K562 (cell line): ENCODE measurements around the gene KCNAB2. TPM values are rescaled to one million over a fixed set of nuclear protein-coding genes. Genes with fewer than 3 reads are reported as not detected.
A peak's percentile ranks its signal among the peaks of the same experiment; 100 is the strongest.

ENCODE experiments used
- BACH1 ChIP-seq: fragments of 200-800 bp; sonication (Bioruptor generic); IDR thresholded peaks from 2 replicates; pipeline ENCODE4 v1.6.1; 2016; ENCODE audit warnings: missing genetic modification characterization, missing compliant biosample characterization
- C11orf30 ChIP-seq: fragments of 450-650 bp; IDR thresholded peaks from 2 replicates; pipeline ENCODE4 v1.6.1; 2016; ENCODE audit warnings: low read depth, mild to moderate bottlenecking
- FOXO4 ChIP-seq: fragments of 450-650 bp; formaldehyde crosslinking; IDR thresholded peaks from 2 replicates; pipeline ENCODE4 v1.4.0; 2020; ENCODE audit warnings: mild to moderate bottlenecking, moderate library complexity
- HIVEP1 ChIP-seq: fragments of 250-450 bp; sonication (Bioruptor Pico); IDR thresholded peaks from 2 replicates; pipeline ENCODE4 v1.4.0; 2020; ENCODE audit warnings: mild to moderate bottlenecking
- PCBP2 ChIP-seq: fragments of 200-400 bp; formaldehyde crosslinking; IDR thresholded peaks from 2 replicates; pipeline ENCODE4 v1.6.1; 2018; ENCODE audit warnings: low read length, low read depth, mild to moderate bottlenecking, moderate library complexity; ENCODE audit not compliant: poor library complexity, severe bottlenecking
- POLR3A ChIP-seq: IDR thresholded peaks from 2 replicates; pipeline ENCODE4 v1.6.1; 2011; ENCODE audit warnings: borderline replicate concordance, mild to moderate bottlenecking, moderate library complexity; ENCODE audit not compliant: insufficient read length, insufficient read depth; ENCODE audit errors: extremely low read depth
- SPI1 ChIP-seq: IDR thresholded peaks from 2 replicates; pipeline ENCODE4 v1.6.1; 2011; ENCODE audit warnings: low read depth, low read length, control low read depth, borderline replicate concordance
- TCF7 ChIP-seq: sonication (generic); IDR thresholded peaks from 2 replicates; pipeline ENCODE4 v1.6.1; 2016; ENCODE audit warnings: antibody characterized with exemption, borderline replicate concordance
- TRIM28 ChIP-seq: fragments of 450-650 bp; IDR thresholded peaks from 2 replicates; pipeline ENCODE4 v1.6.1; 2017
- U2AF1 ChIP-seq: fragments of 200-400 bp; formaldehyde crosslinking; optimal IDR thresholded peaks from 2 replicates; pipeline ENCODE3; 2017; ENCODE audit warnings: mild to moderate bottlenecking, low read depth, low read length, moderate library complexity
- ZNF23 ChIP-seq: fragments of 250-450 bp; sonication (Bioruptor Pico); IDR thresholded peaks from 2 replicates; pipeline ENCODE4 v1.4.0; 2020; ENCODE audit warnings: mild to moderate bottlenecking
- ZNF263 ChIP-seq: sonication (generic); formaldehyde crosslinking; IDR thresholded peaks from 2 replicates; pipeline ENCODE4 v1.8.0; 2022; ENCODE audit warnings: mild to moderate bottlenecking, missing genetic modification reagents, borderline replicate concordance
- ZNF589 ChIP-seq: fragments of 200-800 bp; sonication (Bioruptor generic); IDR thresholded peaks from 2 replicates; pipeline ENCODE4 v1.6.1; 2016; ENCODE audit warnings: low read depth, missing genetic modification characterization, missing compliant biosample characterization
- polyA plus RNA-seq, 8 experiments: library from polyadenylated mRNA; depleted of rRNA in 4 of 8; stranded (reverse) in 5 of 8; unstranded in 3 of 8; fragments of >200 nt; fragmentation: Nextera tagmentation in 2 of 8; fragmentation: Illumina TruSeq in 1 of 8; extraction: Ambion mirVana in 2 of 8; extraction: Trizol in 1 of 8; gene quantifications; 2 replicates each; pipeline versions ENCODE4 v1.2.1 to v1.2.3, GENCODE V29; 2011 to 2014; ENCODE audit warnings: inconsistent platforms in 1 of 8, missing spikeins in 1 of 8
- total RNA-seq, 7 experiments: library from RNA; depleted of rRNA in 6 of 7; stranded (reverse); fragments of >200 nt in 6 of 7; fragmentation: Illumina TruSeq in 2 of 7; extraction: Trizol in 2 of 7; gene quantifications; 2 replicates each; pipeline versions ENCODE4 v1.2.1 to v1.2.3, GENCODE V29; 2011 to 2021; ENCODE audit warnings: low replicate concordance in 1 of 7
- TF ChIP-seq, protein P1 (sequence below): fragments of 450-650 bp; formaldehyde crosslinking; IDR thresholded peaks from 2 replicates; pipeline ENCODE4 v1.4.0; 2022; ENCODE audit warnings: missing genetic modification characterization
- TF ChIP-seq, protein P2 (sequence below): fragments of 250-450 bp; sonication (Bioruptor Pico); IDR thresholded peaks from 2 replicates; pipeline ENCODE4 v1.4.0; 2020; ENCODE audit warnings: borderline replicate concordance
- TF ChIP-seq, protein P3 (sequence below), 2 experiments: fragments of 450-650 bp in 1 of 2; sonication (generic) in 1 of 2; formaldehyde crosslinking in 1 of 2; IDR thresholded peaks in 1 of 2; conservative IDR thresholded peaks in 1 of 2; 2 replicates each; pipeline versions ENCODE4 v1.6.1 to v1.8.1; 2016 to 2023; ENCODE audit warnings: mild to moderate bottlenecking in 2 of 2, moderate library complexity in 2 of 2, inconsistent platforms in 1 of 2, missing genetic modification reagents in 1 of 2
- TF ChIP-seq, protein P4 (sequence below): sonication (generic); formaldehyde crosslinking; IDR thresholded peaks from 2 replicates; pipeline ENCODE4 v1.8.0; 2023; ENCODE audit warnings: missing genetic modification reagents, mild to moderate bottlenecking, borderline replicate concordance

The KCNAB2 gene
- total and polyA plus RNA-seq, 9 of the 15 experiments (the other 6 are each of a cell fraction or from before 2014, with no cell fraction given), result 1.8 to 15.8 (median 7.1) TPM

GRCh38 chr1:6075748-6076147 lies 30.1 kb downstream of the KCNAB2 start (continued):
- TF ChIP-seq FOXO4 (CRISPR knock-in tag), result no peak
- TF ChIP-seq U2AF1, result no peak
- no peak for TF ChIP-seq ZNF589 (CRISPR knock-in tag)
- no peak for TF ChIP-seq PCBP2
- TF ChIP-seq, protein P1, sequence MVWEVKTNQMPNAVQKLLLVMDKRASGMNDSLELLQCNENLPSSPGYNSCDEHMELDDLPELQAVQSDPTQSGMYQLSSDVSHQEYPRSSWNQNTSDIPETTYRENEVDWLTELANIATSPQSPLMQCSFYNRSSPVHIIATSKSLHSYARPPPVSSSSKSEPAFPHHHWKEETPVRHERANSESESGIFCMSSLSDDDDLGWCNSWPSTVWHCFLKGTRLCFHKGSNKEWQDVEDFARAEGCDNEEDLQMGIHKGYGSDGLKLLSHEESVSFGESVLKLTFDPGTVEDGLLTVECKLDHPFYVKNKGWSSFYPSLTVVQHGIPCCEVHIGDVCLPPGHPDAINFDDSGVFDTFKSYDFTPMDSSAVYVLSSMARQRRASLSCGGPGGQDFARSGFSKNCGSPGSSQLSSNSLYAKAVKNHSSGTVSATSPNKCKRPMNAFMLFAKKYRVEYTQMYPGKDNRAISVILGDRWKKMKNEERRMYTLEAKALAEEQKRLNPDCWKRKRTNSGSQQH (CRISPR knock-in tag), result no peak
- TF ChIP-seq BACH1 (tag), result no peak
- no peak for TF ChIP-seq TCF7
- no peak for TF ChIP-seq ZNF23 (CRISPR knock-in tag)
- TF ChIP-seq, protein P2, sequence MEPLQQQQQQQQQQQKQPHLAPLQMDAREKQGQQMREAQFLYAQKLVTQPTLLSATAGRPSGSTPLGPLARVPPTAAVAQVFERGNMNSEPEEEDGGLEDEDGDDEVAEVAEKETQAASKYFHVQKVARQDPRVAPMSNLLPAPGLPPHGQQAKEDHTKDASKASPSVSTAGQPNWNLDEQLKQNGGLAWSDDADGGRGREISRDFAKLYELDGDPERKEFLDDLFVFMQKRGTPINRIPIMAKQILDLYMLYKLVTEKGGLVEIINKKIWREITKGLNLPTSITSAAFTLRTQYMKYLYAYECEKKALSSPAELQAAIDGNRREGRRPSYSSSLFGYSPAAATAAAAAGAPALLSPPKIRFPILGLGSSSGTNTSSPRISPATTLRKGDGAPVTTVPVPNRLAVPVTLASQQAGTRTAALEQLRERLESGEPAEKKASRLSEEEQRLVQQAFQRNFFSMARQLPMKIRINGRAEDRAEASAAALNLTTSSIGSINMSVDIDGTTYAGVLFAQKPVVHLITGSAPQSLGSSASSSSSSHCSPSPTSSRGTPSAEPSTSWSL (CRISPR knock-in tag), result no peak
- TF ChIP-seq, protein P3, sequence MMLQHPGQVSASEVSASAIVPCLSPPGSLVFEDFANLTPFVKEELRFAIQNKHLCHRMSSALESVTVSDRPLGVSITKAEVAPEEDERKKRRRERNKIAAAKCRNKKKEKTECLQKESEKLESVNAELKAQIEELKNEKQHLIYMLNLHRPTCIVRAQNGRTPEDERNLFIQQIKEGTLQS (IDR thresholded peaks at IDR 0.05), result 0 out of 2 replicates have a peak, but pooled peaks have one; percentile 28
- TF ChIP-seq, protein P3 (CRISPR knock-in tag; conservative IDR thresholded peaks at IDR 0.05), result no peak
- TF ChIP-seq ZNF263 (CRISPR knock-in tag), result no peak
- TF ChIP-seq POLR3A, result no peak
- no peak for TF ChIP-seq C11orf30
- no peak for TF ChIP-seq TRIM28
- TF ChIP-seq, protein P4, sequence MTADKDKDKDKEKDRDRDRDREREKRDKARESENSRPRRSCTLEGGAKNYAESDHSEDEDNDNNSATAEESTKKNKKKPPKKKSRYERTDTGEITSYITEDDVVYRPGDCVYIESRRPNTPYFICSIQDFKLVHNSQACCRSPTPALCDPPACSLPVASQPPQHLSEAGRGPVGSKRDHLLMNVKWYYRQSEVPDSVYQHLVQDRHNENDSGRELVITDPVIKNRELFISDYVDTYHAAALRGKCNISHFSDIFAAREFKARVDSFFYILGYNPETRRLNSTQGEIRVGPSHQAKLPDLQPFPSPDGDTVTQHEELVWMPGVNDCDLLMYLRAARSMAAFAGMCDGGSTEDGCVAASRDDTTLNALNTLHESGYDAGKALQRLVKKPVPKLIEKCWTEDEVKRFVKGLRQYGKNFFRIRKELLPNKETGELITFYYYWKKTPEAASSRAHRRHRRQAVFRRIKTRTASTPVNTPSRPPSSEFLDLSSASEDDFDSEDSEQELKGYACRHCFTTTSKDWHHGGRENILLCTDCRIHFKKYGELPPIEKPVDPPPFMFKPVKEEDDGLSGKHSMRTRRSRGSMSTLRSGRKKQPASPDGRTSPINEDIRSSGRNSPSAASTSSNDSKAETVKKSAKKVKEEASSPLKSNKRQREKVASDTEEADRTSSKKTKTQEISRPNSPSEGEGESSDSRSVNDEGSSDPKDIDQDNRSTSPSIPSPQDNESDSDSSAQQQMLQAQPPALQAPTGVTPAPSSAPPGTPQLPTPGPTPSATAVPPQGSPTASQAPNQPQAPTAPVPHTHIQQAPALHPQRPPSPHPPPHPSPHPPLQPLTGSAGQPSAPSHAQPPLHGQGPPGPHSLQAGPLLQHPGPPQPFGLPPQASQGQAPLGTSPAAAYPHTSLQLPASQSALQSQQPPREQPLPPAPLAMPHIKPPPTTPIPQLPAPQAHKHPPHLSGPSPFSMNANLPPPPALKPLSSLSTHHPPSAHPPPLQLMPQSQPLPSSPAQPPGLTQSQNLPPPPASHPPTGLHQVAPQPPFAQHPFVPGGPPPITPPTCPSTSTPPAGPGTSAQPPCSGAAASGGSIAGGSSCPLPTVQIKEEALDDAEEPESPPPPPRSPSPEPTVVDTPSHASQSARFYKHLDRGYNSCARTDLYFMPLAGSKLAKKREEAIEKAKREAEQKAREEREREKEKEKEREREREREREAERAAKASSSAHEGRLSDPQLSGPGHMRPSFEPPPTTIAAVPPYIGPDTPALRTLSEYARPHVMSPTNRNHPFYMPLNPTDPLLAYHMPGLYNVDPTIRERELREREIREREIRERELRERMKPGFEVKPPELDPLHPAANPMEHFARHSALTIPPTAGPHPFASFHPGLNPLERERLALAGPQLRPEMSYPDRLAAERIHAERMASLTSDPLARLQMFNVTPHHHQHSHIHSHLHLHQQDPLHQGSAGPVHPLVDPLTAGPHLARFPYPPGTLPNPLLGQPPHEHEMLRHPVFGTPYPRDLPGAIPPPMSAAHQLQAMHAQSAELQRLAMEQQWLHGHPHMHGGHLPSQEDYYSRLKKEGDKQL (CRISPR knock-in tag), result no peak
- no peak for TF ChIP-seq HIVEP1 (CRISPR knock-in tag)
- 0 out of 2 replicates have a peak, but pooled peaks have one; percentile 19 for TF ChIP-seq SPI1
